Measurements from ENCODE around the gene SNORC.

Gene SNORC

GRCh38 chr2:232883116-232883721, 13.2 kb downstream of the SNORC start:
- no peak for FAIRE-seq

- FAIRE-seq = no peak
Observed at GRCh38 chr2:232884001-232884421, 13.9 kb downstream of the SNORC start.

- no peak for FAIRE-seq
Observed at GRCh38 chr2:232884549-232885263, 14.6 kb downstream of the SNORC start.

- FAIRE-seq = no peak
Observed at GRCh38 chr2:232885264-232885961, 15.3 kb downstream of the SNORC start.

GRCh38 chr2:232886176-232886575, 16.1 kb downstream of the SNORC start:
- no peak for FAIRE-seq

GRCh38 chr2:232886632-232887031, 16.6 kb downstream of the SNORC start:
- FAIRE-seq = no peak

GRCh38 chr2:232887171-232887850, 17.2 kb downstream of the SNORC start:
- no peak for FAIRE-seq

GRCh38 chr2:232888099-232888836, 18.2 kb downstream of the SNORC start:
- no peak for FAIRE-seq

- FAIRE-seq = no peak
Observed at GRCh38 chr2:232888839-232889529, 18.9 kb downstream of the SNORC start.

- no peak for FAIRE-seq
Observed at GRCh38 chr2:232889876-232890401, 19.9 kb downstream of the SNORC start.

- no peak for FAIRE-seq
Observed at GRCh38 chr2:232890536-232890895, 20.5 kb downstream of the SNORC start.

- no peak for FAIRE-seq
Observed at GRCh38 chr2:232890896-232891601, 21.0 kb downstream of the SNORC start.

- FAIRE-seq = no peak
Observed at GRCh38 chr2:232891621-232892071, 21.6 kb downstream of the SNORC start.

- no peak for FAIRE-seq
Observed at GRCh38 chr2:232892221-232892620, 22.2 kb downstream of the SNORC start.

GRCh38 chr2:232892843-232893242, 22.8 kb downstream of the SNORC start:
- no peak for FAIRE-seq

- no peak for FAIRE-seq
Observed at GRCh38 chr2:232893834-232894233, 23.8 kb downstream of the SNORC start.

- no peak for FAIRE-seq
Observed at GRCh38 chr2:232894251-232894650, 24.2 kb downstream of the SNORC start.

- FAIRE-seq = no peak
Observed at GRCh38 chr2:232894746-232895145, 24.7 kb downstream of the SNORC start.

GRCh38 chr2:232896111-232896510, 26.0 kb downstream of the SNORC start:
- FAIRE-seq = no peak

GRCh38 chr2:232896720-232897597, 26.9 kb downstream of the SNORC start:
- no peak for FAIRE-seq
